Esophagus squamous epithelium (tissue), 5 donors: Measurements from ENCODE around the gene QRICH1. TPM values are rescaled to one million over a fixed set of nuclear protein-coding genes. Genes with fewer than 3 reads are reported as not detected.

Source experiments
- DNase-seq: peaks from one replicate; lab custom pipeline; 2025; lab: John Stamatoyannopoulos, UW
- H3K27ac ChIP-seq, 4 donors: fragments of 200-600 bp; sonication (generic); one replicate each; pipeline ENCODE4 v1.5.1; 2016 to 2019; ENCODE audit warnings: mild to moderate bottlenecking in 1 of 4
- H3K27me3 ChIP-seq, 4 donors: fragments of 200-600 bp; sonication (generic); 1 replicate in 3 of 4; 2 replicates in 1 of 4; pipeline versions ENCODE4 v1.5.1 to v1.6.0; 2017 to 2021; ENCODE audit warnings: antibody characterized with exemption in 1 of 4
- H3K36me3 ChIP-seq, 3 donors: fragments of 200-600 bp; sonication (generic); one replicate each; pipeline ENCODE4 v1.5.1; 2016 to 2019
- H3K4me1 ChIP-seq, 3 donors: fragments of 200-600 bp; sonication (generic); one replicate each; pipeline ENCODE4 v1.5.1; 2017 to 2019
- H3K4me3 ChIP-seq, 4 donors: fragments of 200-600 bp; sonication (generic); 1 replicate in 3 of 4; 2 replicates in 1 of 4; pipeline ENCODE4 v1.5.1; 2016 to 2019; ENCODE audit warnings: mild to moderate bottlenecking in 2 of 4, moderate library complexity in 1 of 4
- H3K9me3 ChIP-seq, 3 donors: fragments of 200-600 bp; sonication (generic); one replicate each; pipeline ENCODE4 v1.5.1; 2016 to 2019
- POLR2A ChIP-seq, 4 donors: fragments of 450-650 bp; IDR thresholded peaks; one replicate each; pipeline ENCODE4 v1.6.1; 2017; ENCODE audit warnings: antibody characterized with exemption in 4 of 4, mild to moderate bottlenecking in 4 of 4, moderate library complexity in 3 of 4
- WGBS, 2 donors: methylation state at CpG; one replicate each; pipeline ENCODE4 v1.1.5; 2018; 5-methylcytosine and 5-hydroxymethylcytosine counted together
- intact Hi-C: fragments of 100-400 bp; cut with DNase I; formaldehyde crosslinking; loops from one replicate; pipeline ENCODE4 v1.15.0; 2022
- total RNA-seq, 4 donors: library from RNA; depleted of rRNA; stranded (reverse); fragments of >200 nt; gene quantifications; one replicate each; pipeline ENCODE4 v1.1.0, GENCODE V29; 2016
- TF ChIP-seq, protein P1 (sequence below), 6 experiments: fragments of 450-650 bp in 4 of 6; fragments of 200-600 bp in 2 of 6; sonication (generic) in 2 of 6; IDR thresholded peaks; one replicate each; pipeline ENCODE4 v1.5.1; 2016 to 2019; ENCODE audit warnings: antibody characterized with exemption in 6 of 6, mild to moderate bottlenecking in 4 of 6, moderate library complexity in 4 of 6
- donor health status: DM: yes; HTN: yes; CAD: no.

The QRICH1 gene
- total RNA-seq, 4 donors from 2014 or later = 36.8 to 85.6 (median 49.1) TPM

DNA sequence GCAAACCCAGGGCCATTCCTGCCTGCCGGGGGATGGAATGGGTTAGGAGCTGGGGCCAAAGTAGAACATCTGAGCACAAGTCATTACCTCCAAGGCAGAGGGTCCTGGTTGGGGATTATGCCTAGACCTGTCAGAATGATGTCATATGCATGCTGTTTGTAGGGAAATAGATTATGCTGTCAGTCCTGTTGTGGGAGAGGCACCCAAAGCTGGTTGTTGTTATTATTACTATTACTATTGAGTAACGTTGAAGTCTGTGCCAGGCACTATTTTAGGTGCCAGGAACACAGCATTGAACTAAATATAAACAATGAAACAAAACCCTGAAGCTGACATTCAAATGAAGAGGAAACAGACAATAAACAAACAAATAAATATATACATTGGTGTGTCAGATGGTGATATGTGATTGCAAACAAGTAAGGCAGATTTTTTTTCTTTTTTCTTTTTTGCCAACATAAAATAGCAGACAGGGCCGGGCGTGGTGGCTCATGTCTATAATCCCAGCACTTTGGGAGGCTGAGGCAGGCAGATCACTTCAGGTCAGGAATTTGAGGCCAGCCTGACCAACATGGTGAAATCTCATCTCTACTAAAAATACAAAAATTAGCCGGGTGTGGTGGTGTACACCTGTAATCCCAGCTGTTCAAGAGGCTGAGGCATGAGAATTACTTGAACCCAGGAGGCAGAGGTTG, 101.9 kb downstream of the QRICH1 start:
- intact Hi-C loops = no loop called here
- Histone ChIP-seq H3K4me3 (peak overlapping the region in 2 of 4 donors; percentile 91 to 96), H3K27me3 (no peaks in the 10 kb centered on the region), H3K27ac (peak overlapping the region in 1 of 4 donors; percentile 90), H3K36me3 (peaks cover 0 to 20% (median 0%) of the 10 kb centered on the region in 3 donors), H3K9me3 (no peaks in the 10 kb centered on the region), H3K4me1 (peaks cover 14 to 47% (median 22%) of the 10 kb centered on the region in 3 donors)
- WGBS, 2 donors = 64 to 70% methylated on average over 4 to 5 of the region's 5 CpGs
- TF ChIP-seq POLR2A (IDR thresholded peaks at IDR 0.05) = no peak
- TF ChIP-seq, protein P1, sequence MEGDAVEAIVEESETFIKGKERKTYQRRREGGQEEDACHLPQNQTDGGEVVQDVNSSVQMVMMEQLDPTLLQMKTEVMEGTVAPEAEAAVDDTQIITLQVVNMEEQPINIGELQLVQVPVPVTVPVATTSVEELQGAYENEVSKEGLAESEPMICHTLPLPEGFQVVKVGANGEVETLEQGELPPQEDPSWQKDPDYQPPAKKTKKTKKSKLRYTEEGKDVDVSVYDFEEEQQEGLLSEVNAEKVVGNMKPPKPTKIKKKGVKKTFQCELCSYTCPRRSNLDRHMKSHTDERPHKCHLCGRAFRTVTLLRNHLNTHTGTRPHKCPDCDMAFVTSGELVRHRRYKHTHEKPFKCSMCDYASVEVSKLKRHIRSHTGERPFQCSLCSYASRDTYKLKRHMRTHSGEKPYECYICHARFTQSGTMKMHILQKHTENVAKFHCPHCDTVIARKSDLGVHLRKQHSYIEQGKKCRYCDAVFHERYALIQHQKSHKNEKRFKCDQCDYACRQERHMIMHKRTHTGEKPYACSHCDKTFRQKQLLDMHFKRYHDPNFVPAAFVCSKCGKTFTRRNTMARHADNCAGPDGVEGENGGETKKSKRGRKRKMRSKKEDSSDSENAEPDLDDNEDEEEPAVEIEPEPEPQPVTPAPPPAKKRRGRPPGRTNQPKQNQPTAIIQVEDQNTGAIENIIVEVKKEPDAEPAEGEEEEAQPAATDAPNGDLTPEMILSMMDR (IDR thresholded peaks at IDR 0.05) = no peak
- DNase-seq = no peak

- Histone ChIP-seq H3K9me3 (no peaks in the 10 kb centered on the region), H3K36me3 (peaks cover 0 to 22% (median 0%) of the 10 kb centered on the region in 3 donors), H3K4me3 (peak overlapping the region; percentile 59 to 96 (median 75)), H3K4me1 (peaks cover 14 to 47% (median 22%) of the 10 kb centered on the region in 3 donors), H3K27ac (peak overlapping the region; percentile 81 to 98 (median 88)), H3K27me3 (no peaks in the 10 kb centered on the region)
- intact Hi-C loops = no loop called here
- no peak for DNase-seq
- WGBS, 2 donors = 9 to 11% methylated on average over 5 to 24 of the region's 40 CpGs
- TF ChIP-seq, protein P1 (IDR thresholded peaks at IDR 0.05) = no peak
- TF ChIP-seq POLR2A (IDR thresholded peaks at IDR 0.05) = no peak
Observed at GRCh38 chr3:48990636-48991469, 103.0 kb downstream of the QRICH1 start.

DNA sequence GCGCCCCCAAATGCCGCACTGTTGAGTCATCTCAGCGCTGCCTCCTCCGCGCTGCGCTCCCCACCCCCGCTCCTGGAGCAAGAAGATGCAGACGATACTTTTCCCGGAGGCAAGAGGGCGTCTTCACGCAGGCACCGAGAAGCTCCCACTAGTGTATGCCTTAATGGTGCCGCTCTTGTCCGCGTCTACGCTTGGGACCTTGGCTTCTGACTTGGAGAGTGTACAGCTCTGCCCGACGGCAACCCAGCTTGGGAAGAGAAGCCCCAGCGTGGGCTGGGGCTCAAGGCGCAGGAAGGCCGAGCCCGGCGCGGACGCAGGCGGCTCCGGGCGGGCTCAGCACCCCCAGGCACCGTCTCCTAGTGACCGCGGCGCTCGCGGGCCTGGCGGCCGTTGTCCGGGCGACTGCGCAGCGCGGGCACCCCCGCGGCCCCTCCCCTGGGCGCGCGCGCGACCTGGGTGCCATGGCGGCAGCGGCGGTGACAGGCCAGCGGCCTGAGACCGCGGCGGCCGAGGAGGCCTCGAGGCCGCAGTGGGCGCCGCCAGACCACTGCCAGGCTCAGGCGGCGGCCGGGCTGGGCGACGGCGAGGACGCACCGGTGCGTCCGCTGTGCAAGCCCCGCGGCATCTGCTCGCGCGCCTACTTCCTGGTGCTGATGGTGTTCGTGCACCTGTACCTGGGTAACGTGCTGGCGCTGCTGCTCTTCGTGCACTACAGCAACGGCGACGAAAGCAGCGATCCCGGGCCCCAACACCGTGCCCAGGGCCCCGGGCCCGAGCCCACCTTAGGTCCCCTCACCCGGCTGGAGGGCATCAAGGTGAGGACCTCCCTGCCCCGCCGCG, 103.9 kb downstream of the QRICH1 start, which contains the start of gene P4HTM:
TSS of gene P4HTM (plus strand) at position 446 of the 840 bp plus-strand sequence. CDS start at position 462, 16 bp downstream.
- H3K27ac ChIP-seq = peak within 1 kb of the TSS; percentile 81 to 98 (median 88)
- intact Hi-C loops = no loop called here
- peaks cover 14 to 47% (median 22%) of the 10 kb centered on the region in 3 donors for H3K4me1 ChIP-seq
- TF ChIP-seq POLR2A (IDR thresholded peaks at IDR 0.05) = peak in 2 of 4 donors; percentile 44 to 53
- TF ChIP-seq, protein P1 (IDR thresholded peaks at IDR 0.05) = peak in 4 of 6 experiments; percentile 5 to 22 (median 12)
- DNase-seq = no peak
- peak within 1 kb of the TSS; percentile 59 to 96 (median 75) for H3K4me3 ChIP-seq
- H3K9me3 ChIP-seq = no peaks in the 10 kb centered on the region
- H3K27me3 ChIP-seq = no peaks in the 10 kb centered on the region
- peaks cover 0 to 23% (median 7%) of the 10 kb centered on the region in 3 donors for H3K36me3 ChIP-seq
- WGBS, 2 donors = 0% methylated on average over 4 to 6 of the region's 91 CpGs

DNA sequence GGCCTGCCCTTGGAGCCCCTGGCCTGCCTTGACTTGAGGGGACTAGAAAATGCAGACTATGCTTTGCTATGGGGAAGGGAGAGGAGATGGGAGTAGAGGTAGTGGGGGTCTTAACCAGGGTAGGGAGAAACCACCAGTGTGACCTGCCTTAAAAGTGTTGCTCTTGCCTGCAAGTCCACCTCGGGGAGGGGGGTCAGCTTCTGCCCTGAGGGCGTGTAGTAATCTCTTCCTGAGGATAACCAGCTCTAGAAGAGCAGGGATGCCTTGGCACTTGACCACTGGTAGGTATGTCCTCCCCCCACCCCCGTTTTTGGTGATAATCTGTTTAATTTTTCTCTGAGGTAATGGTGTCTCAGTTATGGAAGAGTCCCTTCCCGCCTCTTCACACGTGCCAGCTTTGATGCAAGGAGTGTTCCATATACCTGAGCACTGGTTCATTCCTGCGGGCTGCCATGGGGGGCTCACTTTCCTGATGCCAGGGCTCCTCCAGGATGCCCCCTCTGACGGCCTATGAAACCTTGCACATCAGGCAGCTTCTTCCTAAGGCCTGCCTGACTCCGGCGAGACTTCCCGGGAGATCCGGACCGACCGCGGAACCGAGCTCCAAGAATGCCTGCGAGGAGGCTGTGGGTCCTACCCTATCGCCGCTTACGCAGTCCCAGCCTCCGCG, 104.6 kb downstream of the QRICH1 start:
- TF ChIP-seq POLR2A (IDR thresholded peaks at IDR 0.05) = no peak
- TF ChIP-seq, protein P1 (IDR thresholded peaks at IDR 0.05) = no peak
- DNase-seq = no peak
- peaks cover 3 to 27% (median 11%) of the 10 kb centered on the region in 3 donors for H3K36me3 ChIP-seq
- no peaks in the 10 kb centered on the region for H3K27me3 ChIP-seq
- intact Hi-C loops = no loop called here
- peak overlapping the region; percentile 81 to 98 (median 88) for H3K27ac ChIP-seq
- peaks cover 14 to 47% (median 22%) of the 10 kb centered on the region in 3 donors for H3K4me1 ChIP-seq
- H3K4me3 ChIP-seq = peak overlapping the region; percentile 59 to 96 (median 75)
- H3K9me3 ChIP-seq = no peaks in the 10 kb centered on the region
- WGBS, 2 donors = 10 to 24% methylated on average over 4 to 5 of the region's 21 CpGs
